Erythroblast (primary cell): ENCODE measurements around the gene AZIN2.

ENCODE experiments used
- GATA1 ChIP-seq: IDR thresholded peaks from 2 replicates; pipeline ENCODE4 v1.6.1; 2011; ENCODE audit warnings: low read depth, mild to moderate bottlenecking, control low read depth, low read length, moderate library complexity
- POLR2A ChIP-seq: IDR thresholded peaks from 2 replicates; pipeline ENCODE4 v1.6.1; 2011; ENCODE audit warnings: mild to moderate bottlenecking, low read length

DNA sequence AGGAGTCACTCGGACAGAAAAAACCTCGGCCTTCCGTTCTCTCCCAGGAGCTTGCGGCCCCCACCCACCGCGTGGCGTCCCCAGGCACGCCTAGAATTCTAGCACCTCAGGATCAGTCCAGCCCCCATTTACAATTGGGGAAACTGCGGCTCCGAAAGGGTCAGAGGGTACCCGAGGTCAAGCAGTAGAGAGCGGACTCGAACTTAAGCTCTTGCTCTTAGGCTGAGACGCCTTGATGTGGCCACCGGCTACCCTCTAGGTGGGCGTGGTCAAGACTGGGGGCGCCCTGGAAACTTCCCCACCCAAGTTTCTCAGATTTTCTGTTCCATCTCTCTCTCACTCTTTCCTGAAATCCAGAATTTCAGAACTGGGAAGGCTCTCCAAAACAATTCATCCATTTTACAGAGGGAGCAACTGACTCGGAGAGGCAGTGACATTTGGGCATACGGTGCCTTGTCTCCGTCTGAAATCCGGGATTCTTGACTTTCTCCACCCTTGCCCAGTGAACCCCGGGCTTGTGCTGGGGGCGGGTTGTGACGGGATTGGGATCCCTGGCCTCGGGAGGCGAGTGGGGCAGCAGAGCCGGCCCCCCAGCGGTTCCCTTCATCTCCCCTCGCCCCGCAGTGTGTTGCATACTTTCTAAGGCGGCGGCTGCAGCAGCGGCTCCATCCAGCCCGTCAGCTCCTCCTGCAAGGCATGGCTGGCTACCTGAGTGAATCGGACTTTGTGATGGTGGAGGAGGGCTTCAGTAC lies 777 bp downstream of the AZIN2 start:
- TF ChIP-seq POLR2A, result no peak
- no peak for TF ChIP-seq GATA1
